Kidney epithelial cell (primary cell): ENCODE results near the gene TMEM179. TPM values are rescaled to one million over a fixed set of nuclear protein-coding genes. Genes with fewer than 3 reads are reported as not detected.

Experiments
- DNase-seq: peaks from one replicate; pipeline ENCODE4 v3.0.0-alpha.2; 2010; ENCODE audit warnings: low read depth
- H3K27me3 ChIP-seq: 2 replicates; pipeline ENCODE4 v1.6.0; 2011; ENCODE audit warnings: low read length; ENCODE audit not compliant: control insufficient read depth, insufficient read depth
- H3K36me3 ChIP-seq: 2 replicates; pipeline ENCODE4 v1.5.1; 2011; ENCODE audit warnings: low read length; ENCODE audit not compliant: control insufficient read depth, insufficient read depth
- H3K4me3 ChIP-seq: 2 replicates; pipeline ENCODE4 v1.5.1; 2011; ENCODE audit warnings: low read depth, mild to moderate bottlenecking, control low read depth, low read length
- CTCF ChIP-seq: IDR thresholded peaks from 2 replicates; pipeline ENCODE4 v1.5.1; 2011; ENCODE audit warnings: mild to moderate bottlenecking, moderate library complexity, low read length, control low read depth, inconsistent platforms; ENCODE audit not compliant: insufficient read depth, poor library complexity, severe bottlenecking
- total RNA-seq: library from RNA; depleted of rRNA; stranded (reverse); fragments of >200 nt; gene quantifications from 2 replicates; pipeline ENCODE4 v1.2.3, GENCODE V29; 2015

Gene TMEM179
- total RNA-seq, 1 donor from 2014 or later = not detected

GRCh38 chr14:104549536-104550339 is 54.8 kb downstream of the TMEM179 start:
- peaks cover 26% of the 10 kb centered on the region for H3K27me3 ChIP-seq
- DNase-seq = no peak
- no peak for TF ChIP-seq CTCF

GRCh38 chr14:104548802-104549535 is 55.6 kb downstream of the TMEM179 start:
- no peak for TF ChIP-seq CTCF
- Histone ChIP-seq H3K27me3 (peaks cover 25% of the 10 kb centered on the region), H3K4me3 (no peak overlapping the region), H3K36me3 (no peaks in the 10 kb centered on the region)
- DNase-seq = no peak

More at GRCh38 chr14:104549536-104550339, 54.8 kb downstream of the TMEM179 start:
- Histone ChIP-seq H3K36me3 (no peaks in the 10 kb centered on the region), H3K4me3 (no peak overlapping the region)

DNA sequence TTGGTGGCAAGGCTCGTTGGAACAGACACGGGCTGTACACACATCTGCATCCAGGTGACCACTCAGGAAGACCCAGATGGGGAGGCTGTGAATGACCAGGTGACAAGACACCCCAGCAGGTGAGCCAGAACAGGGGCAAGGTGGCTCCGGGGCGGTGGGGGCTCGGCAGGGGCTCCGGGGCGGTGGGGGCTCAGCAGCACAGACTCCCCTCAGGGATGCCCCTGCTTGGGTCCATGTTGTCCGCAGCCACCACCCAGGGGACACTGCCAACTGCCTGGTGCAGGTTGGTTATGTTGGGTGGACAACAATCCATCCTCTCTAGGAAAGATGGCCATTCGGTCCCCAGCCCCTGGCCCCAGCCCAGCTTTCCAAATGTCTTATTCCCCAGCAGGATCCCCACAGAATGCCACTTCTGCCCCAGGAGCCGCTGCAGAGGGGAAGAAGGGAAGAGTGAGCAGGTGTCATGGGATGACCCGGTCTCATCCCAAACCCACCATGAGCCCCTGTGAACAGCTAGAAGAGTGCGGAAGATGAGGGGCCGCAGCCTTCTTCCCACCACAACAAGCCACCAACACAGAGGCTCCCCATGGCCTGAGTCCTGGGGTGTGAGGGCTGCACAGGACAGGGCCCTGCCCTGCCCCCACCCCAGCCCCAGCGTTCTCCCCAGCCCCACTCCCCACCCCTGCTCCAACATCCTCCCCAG is 56.4 kb downstream of the TMEM179 start:
- Histone ChIP-seq H3K36me3 (no peaks in the 10 kb centered on the region), H3K4me3 (no peak overlapping the region), H3K27me3 (peaks cover 25% of the 10 kb centered on the region)
- TF ChIP-seq CTCF = no peak
- DNase-seq = no peak

DNA sequence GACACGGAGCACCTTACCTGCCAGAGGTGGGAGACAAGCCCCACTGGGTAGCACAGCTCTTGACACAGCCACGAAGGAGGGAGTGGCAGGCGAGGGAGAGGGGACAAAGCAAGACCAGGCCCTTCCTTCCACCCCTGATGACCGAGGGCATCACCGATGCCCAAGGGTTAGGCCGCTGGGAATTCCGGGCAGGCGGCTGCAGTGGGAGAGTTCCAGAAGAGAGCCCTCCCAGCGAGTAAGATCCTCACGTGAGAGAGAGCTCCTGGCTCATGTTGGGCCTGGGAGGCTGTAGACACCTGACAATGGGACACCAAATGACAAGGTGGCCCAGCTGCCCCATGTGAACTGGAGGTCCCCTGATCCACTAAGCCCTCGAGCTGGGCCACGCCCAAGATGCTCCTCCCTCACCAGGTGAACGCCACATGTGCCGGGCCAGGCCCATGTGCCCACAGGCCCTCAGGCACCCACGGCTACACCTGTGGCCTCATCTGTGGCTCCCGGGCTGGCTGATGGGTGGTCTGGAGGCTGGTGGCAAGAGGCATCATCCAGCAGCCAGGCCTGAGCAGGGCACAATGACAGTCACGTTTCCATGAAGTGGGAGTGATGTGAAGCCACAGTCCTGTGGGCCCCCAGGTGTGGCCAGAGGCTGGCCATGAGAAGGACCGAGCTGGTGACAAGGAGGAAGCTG is 57.1 kb downstream of the TMEM179 start:
- Histone ChIP-seq H3K27me3 (peaks cover 28% of the 10 kb centered on the region), H3K4me3 (no peak overlapping the region), H3K36me3 (no peaks in the 10 kb centered on the region)
- no peak for TF ChIP-seq CTCF
- no peak for DNase-seq

DNA sequence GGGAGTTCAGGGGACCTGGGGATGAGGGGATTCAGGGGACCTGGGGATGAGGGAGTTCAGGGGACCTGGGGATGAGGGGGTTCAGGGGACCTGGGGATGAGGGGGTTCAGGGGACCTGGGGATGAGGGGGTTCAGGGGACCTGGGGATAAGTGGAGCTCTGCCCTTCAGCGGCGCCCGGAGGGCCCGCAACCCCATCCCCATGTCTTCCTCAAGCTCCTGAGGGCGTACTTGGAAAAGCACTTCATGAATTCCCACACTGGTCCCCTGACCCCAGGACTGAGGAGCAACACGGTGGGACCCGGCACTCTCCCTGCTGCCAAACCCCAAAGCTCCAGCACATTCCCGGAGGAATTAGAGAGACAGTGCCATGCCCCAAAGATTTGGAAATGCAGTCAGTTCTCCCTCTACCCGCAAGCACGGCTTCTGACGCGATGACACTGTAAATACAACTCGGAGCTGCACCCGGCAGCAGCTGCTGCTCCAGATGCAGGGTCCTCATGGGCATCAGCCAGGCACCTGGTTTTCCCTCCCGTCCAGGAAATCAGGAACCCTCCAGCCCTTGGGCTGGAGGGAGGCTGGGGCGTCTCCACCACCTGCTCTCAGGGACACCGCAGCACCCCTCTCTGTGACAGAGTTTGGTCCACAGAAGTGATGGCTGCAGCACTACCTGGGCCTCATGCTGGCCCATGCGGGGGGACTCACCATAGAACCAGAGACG is 57.8 kb downstream of the TMEM179 start:
- DNase-seq = no peak
- H3K27me3 ChIP-seq = peaks cover 28% of the 10 kb centered on the region
- no peak for TF ChIP-seq CTCF
- H3K36me3 ChIP-seq = no peaks in the 10 kb centered on the region
- no peak overlapping the region for H3K4me3 ChIP-seq
